ENCODE results near the gene FOXE3.
"Not testable (repeated sequence)": the region's sequence is repeated elsewhere in the genome, so short reads cannot be mapped to it uniquely, and the experiment has no call there.

Gene FOXE3

GRCh38 chr1:47444297-47444561 lies 28.1 kb downstream of the FOXE3 start:
- Histone ChIP-seq H3K9me3 (ENCODE audit: control insufficient read depth in 5 of 5, low read length in 5 of 5) (no peaks in the 10 kb centered on the region), H3K4me1 (ENCODE audit: control insufficient read depth in 5 of 5, insufficient read depth in 5 of 5, low read length in 5 of 5) (peaks cover 0 to 15% (median 10%) of the 10 kb centered on the region in 5 donors), H3K27me3 (ENCODE audit: control insufficient read depth in 5 of 5, insufficient read depth in 4 of 5, low read length in 5 of 5) (peaks cover 64 to 94% (median 83%) of the 10 kb centered on the region in 5 donors), H3K27ac (ENCODE audit: low read depth, low read length) (no peak overlapping the region), H3K9ac (ENCODE audit: low read length in 5 of 5) (no peak overlapping the region), H3K36me3 (ENCODE audit: control insufficient read depth in 5 of 5, insufficient read depth in 5 of 5, low read length in 5 of 5) (no peaks in the 10 kb centered on the region), H3K4me3 (ENCODE audit: low read depth in 1 of 5, low read length in 5 of 5) (peak overlapping the region; percentile 35 to 61 (median 52))

- Histone ChIP-seq H3K27ac (ENCODE audit: low read depth, low read length) (no peak overlapping the region), H3K9ac (ENCODE audit: low read length in 5 of 5) (no peak overlapping the region), H3K36me3 (ENCODE audit: control insufficient read depth in 5 of 5, insufficient read depth in 5 of 5, low read length in 5 of 5) (no peaks in the 10 kb centered on the region), H3K9me3 (ENCODE audit: control insufficient read depth in 5 of 5, low read length in 5 of 5) (no peaks in the 10 kb centered on the region), H3K27me3 (ENCODE audit: control insufficient read depth in 5 of 5, insufficient read depth in 4 of 5, low read length in 5 of 5) (peaks cover 64 to 94% (median 81%) of the 10 kb centered on the region in 5 donors), H3K4me1 (ENCODE audit: control insufficient read depth in 5 of 5, insufficient read depth in 5 of 5, low read length in 5 of 5) (peaks cover 0 to 14% (median 10%) of the 10 kb centered on the region in 5 donors), H3K4me3 (ENCODE audit: low read depth in 1 of 5, low read length in 5 of 5) (peak overlapping the region; percentile 35 to 61 (median 52))
Observed at GRCh38 chr1:47444562-47445465, 28.7 kb downstream of the FOXE3 start.

GRCh38 chr1:47445823-47446550 lies 29.9 kb downstream of the FOXE3 start:
- Histone ChIP-seq H3K4me3 (ENCODE audit: low read depth in 1 of 5, low read length in 5 of 5) (no peak overlapping the region), H3K27ac (ENCODE audit: low read depth, low read length) (no peak overlapping the region), H3K9ac (ENCODE audit: low read length in 5 of 5) (no peak overlapping the region), H3K36me3 (ENCODE audit: control insufficient read depth in 5 of 5, insufficient read depth in 5 of 5, low read length in 5 of 5) (no peaks in the 10 kb centered on the region), H3K4me1 (ENCODE audit: control insufficient read depth in 5 of 5, insufficient read depth in 5 of 5, low read length in 5 of 5) (peaks cover 0 to 16% (median 10%) of the 10 kb centered on the region in 5 donors), H3K27me3 (ENCODE audit: control insufficient read depth in 5 of 5, insufficient read depth in 4 of 5, low read length in 5 of 5) (peaks cover 60 to 90% (median 76%) of the 10 kb centered on the region in 5 donors), H3K9me3 (ENCODE audit: control insufficient read depth in 5 of 5, low read length in 5 of 5) (no peaks in the 10 kb centered on the region)

GRCh38 chr1:47448462-47449222 lies 32.6 kb downstream of the FOXE3 start:
- H3K9ac ChIP-seq (ENCODE audit: low read length in 5 of 5): no peak overlapping the region
- H3K4me1 ChIP-seq (ENCODE audit: control insufficient read depth in 5 of 5, insufficient read depth in 5 of 5, low read length in 5 of 5): peaks cover 0 to 16% (median 10%) of the 10 kb centered on the region in 5 donors
- no peak overlapping the region for H3K4me3 ChIP-seq (ENCODE audit: low read depth in 1 of 5, low read length in 5 of 5)
- H3K27me3 ChIP-seq (ENCODE audit: control insufficient read depth in 5 of 5, insufficient read depth in 4 of 5, low read length in 5 of 5): peaks cover 44 to 70% (median 62%) of the 10 kb centered on the region in 5 donors
- H3K27ac ChIP-seq (ENCODE audit: low read depth, low read length): no peak overlapping the region
- H3K36me3 ChIP-seq (ENCODE audit: control insufficient read depth in 5 of 5, insufficient read depth in 5 of 5, low read length in 5 of 5): no peaks in the 10 kb centered on the region
- no peaks in the 10 kb centered on the region for H3K9me3 ChIP-seq (ENCODE audit: control insufficient read depth in 5 of 5, low read length in 5 of 5)

GRCh38 chr1:47449822-47450552 lies 33.9 kb downstream of the FOXE3 start:
- Histone ChIP-seq H3K27ac (ENCODE audit: low read depth, low read length) (no peak overlapping the region), H3K27me3 (ENCODE audit: control insufficient read depth in 5 of 5, insufficient read depth in 4 of 5, low read length in 5 of 5) (peaks cover 31 to 57% (median 49%) of the 10 kb centered on the region in 5 donors), H3K9ac (ENCODE audit: low read length in 5 of 5) (no peak overlapping the region), H3K36me3 (ENCODE audit: control insufficient read depth in 5 of 5, insufficient read depth in 5 of 5, low read length in 5 of 5) (no peaks in the 10 kb centered on the region), H3K4me1 (ENCODE audit: control insufficient read depth in 5 of 5, insufficient read depth in 5 of 5, low read length in 5 of 5) (peaks cover 0 to 9% (median 3%) of the 10 kb centered on the region in 5 donors), H3K9me3 (ENCODE audit: control insufficient read depth in 5 of 5, low read length in 5 of 5) (no peaks in the 10 kb centered on the region), H3K4me3 (ENCODE audit: low read depth in 1 of 5, low read length in 5 of 5) (no peak overlapping the region)

- Histone ChIP-seq H3K9me3 (ENCODE audit: control insufficient read depth in 5 of 5, low read length in 5 of 5) (no peaks in the 10 kb centered on the region), H3K4me3 (ENCODE audit: low read depth in 1 of 5, low read length in 5 of 5) (no peak overlapping the region), H3K4me1 (ENCODE audit: control insufficient read depth in 5 of 5, insufficient read depth in 5 of 5, low read length in 5 of 5) (peaks cover 0 to 6% (median 0%) of the 10 kb centered on the region in 5 donors), H3K27ac (ENCODE audit: low read depth, low read length) (no peak overlapping the region), H3K36me3 (ENCODE audit: control insufficient read depth in 5 of 5, insufficient read depth in 5 of 5, low read length in 5 of 5) (no peaks in the 10 kb centered on the region), H3K27me3 (ENCODE audit: control insufficient read depth in 5 of 5, insufficient read depth in 4 of 5, low read length in 5 of 5) (peaks cover 25 to 51% (median 46%) of the 10 kb centered on the region in 5 donors), H3K9ac (ENCODE audit: low read length in 5 of 5) (no peak overlapping the region)
Observed at GRCh38 chr1:47450606-47451005, 34.5 kb downstream of the FOXE3 start.

- Histone ChIP-seq H3K27me3 (ENCODE audit: control insufficient read depth in 5 of 5, insufficient read depth in 4 of 5, low read length in 5 of 5) (peaks cover 10 to 33% (median 29%) of the 10 kb centered on the region in 5 donors), H3K36me3 (ENCODE audit: control insufficient read depth in 5 of 5, insufficient read depth in 5 of 5, low read length in 5 of 5) (no peaks in the 10 kb centered on the region), H3K4me3 (ENCODE audit: low read depth in 1 of 5, low read length in 5 of 5) (no peak overlapping the region), H3K9me3 (ENCODE audit: control insufficient read depth in 5 of 5, low read length in 5 of 5) (no peaks in the 10 kb centered on the region), H3K27ac (ENCODE audit: low read depth, low read length) (no peak overlapping the region), H3K4me1 (ENCODE audit: control insufficient read depth in 5 of 5, insufficient read depth in 5 of 5, low read length in 5 of 5) (peaks cover 0 to 6% (median 0%) of the 10 kb centered on the region in 5 donors), H3K9ac (ENCODE audit: low read length in 5 of 5) (no peak overlapping the region)
Observed at GRCh38 chr1:47452426-47452825, 36.3 kb downstream of the FOXE3 start.

- H3K9me3 ChIP-seq (ENCODE audit: control insufficient read depth in 5 of 5, low read length in 5 of 5); H3K4me1 ChIP-seq (ENCODE audit: control insufficient read depth in 5 of 5, insufficient read depth in 5 of 5, low read length in 5 of 5); H3K27ac ChIP-seq (ENCODE audit: low read depth, low read length); H3K9ac ChIP-seq (ENCODE audit: low read length in 5 of 5); H3K4me3 ChIP-seq (ENCODE audit: low read depth in 1 of 5, low read length in 5 of 5); H3K36me3 ChIP-seq (ENCODE audit: control insufficient read depth in 5 of 5, insufficient read depth in 5 of 5, low read length in 5 of 5): not testable (repeated sequence)
- H3K27me3 ChIP-seq (ENCODE audit: control insufficient read depth in 5 of 5, insufficient read depth in 4 of 5, low read length in 5 of 5): peaks cover 0 to 26% (median 20%) of the 10 kb centered on the region in 5 donors
Observed at GRCh38 chr1:47453910-47454309, 37.8 kb downstream of the FOXE3 start.

GRCh38 chr1:47456250-47456649 lies 40.2 kb downstream of the FOXE3 start:
- no peaks in the 10 kb centered on the region for H3K4me1 ChIP-seq (ENCODE audit: control insufficient read depth in 5 of 5, insufficient read depth in 5 of 5, low read length in 5 of 5)
- no peak overlapping the region for H3K27ac ChIP-seq (ENCODE audit: low read depth, low read length)
- H3K9ac ChIP-seq (ENCODE audit: low read length in 5 of 5): no peak overlapping the region
- H3K27me3 ChIP-seq (ENCODE audit: control insufficient read depth in 5 of 5, insufficient read depth in 4 of 5, low read length in 5 of 5): peaks cover 6 to 30% (median 24%) of the 10 kb centered on the region in 5 donors
- no peak overlapping the region for H3K4me3 ChIP-seq (ENCODE audit: low read depth in 1 of 5, low read length in 5 of 5)
- H3K36me3 ChIP-seq (ENCODE audit: control insufficient read depth in 5 of 5, insufficient read depth in 5 of 5, low read length in 5 of 5): no peaks in the 10 kb centered on the region
- no peaks in the 10 kb centered on the region for H3K9me3 ChIP-seq (ENCODE audit: control insufficient read depth in 5 of 5, low read length in 5 of 5)

All from subcutaneous abdominal adipose tissue (tissue), 5 donors.